NT2/D1 (cell line): Measurements from ENCODE around the gene ADAM22.

Source experiments
- SUZ12 ChIP-seq: IDR thresholded peaks from 2 replicates; pipeline ENCODE4 v1.6.1; 2011; ENCODE audit not compliant: insufficient read length, insufficient read depth; ENCODE audit errors: extremely low read depth
- YY1 ChIP-seq: IDR thresholded peaks from 2 replicates; pipeline ENCODE4 v1.6.1; 2011; ENCODE audit not compliant: insufficient read length, insufficient read depth
- ZNF274 ChIP-seq: IDR thresholded peaks from 2 replicates; pipeline ENCODE4 v1.6.1; 2011; ENCODE audit warnings: mild to moderate bottlenecking, low read depth, low read length

DNA sequence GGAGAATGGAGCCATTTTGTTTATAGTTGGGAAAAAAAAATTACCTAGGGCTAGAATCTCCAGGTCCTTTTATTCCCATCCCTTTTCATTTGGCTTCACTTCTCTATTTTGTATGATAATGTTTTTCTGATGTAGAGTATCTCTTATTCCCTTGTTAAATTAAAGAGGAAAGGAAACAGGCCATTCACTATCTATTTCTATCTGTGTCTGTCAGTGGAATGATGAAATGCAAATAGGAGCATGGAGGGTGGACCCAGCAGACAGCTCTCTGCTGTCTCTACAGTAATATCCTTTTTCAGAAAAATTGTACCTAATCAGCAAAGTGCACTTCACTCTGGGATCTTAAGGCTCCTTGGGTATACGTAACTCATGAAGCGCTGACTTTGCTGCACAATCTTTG lies 149.8 kb downstream of the ADAM22 start:
- no peak for TF ChIP-seq ZNF274
- TF ChIP-seq YY1 = no peak
- TF ChIP-seq SUZ12 = no peak
